ENCODE measurements around the gene PACSIN2.
"Not testable (repeated sequence)": the region's sequence is repeated elsewhere in the genome, so short reads cannot be mapped to it uniquely, and the experiment has no call there.

PACSIN2 gene

GRCh38 chr22:43014869-43015676, at the start of gene PACSIN2:
Gene PACSIN2 (minus strand): TSS chr22:43015149. CDS start chr22:42912080, 103,069 bp downstream.
- DNase-seq (ENCODE audit: low read depth, low spot score), result peak; percentile 99

- no peak for DNase-seq (ENCODE audit: low read depth, low spot score)
Observed at GRCh38 chr22:43060183-43060582, 45.2 kb upstream of the PACSIN2 start.

DNA sequence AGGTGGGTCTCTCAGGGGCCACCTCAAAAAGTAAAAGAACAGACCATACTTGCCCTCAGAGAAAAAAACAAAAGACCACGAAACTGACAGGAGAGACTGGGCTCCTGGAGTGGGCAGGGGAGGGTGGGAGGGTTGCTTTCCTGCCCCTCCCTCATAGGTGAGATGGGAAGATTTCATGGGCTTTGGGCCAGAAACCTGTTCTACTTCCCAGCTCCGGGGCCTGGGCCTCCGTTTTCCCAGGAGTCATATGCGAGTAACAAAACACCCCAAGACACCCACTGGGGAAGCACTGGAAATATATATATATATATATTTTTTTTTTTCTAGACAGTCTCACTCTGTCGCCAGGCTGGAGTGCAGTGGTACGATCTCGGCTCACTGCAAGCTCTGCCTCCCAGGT, 42.7 kb upstream of the PACSIN2 start:
- DNase-seq (ENCODE audit: low read depth, low spot score), result no peak

- no peak for DNase-seq (ENCODE audit: low read depth, low spot score)
Observed at GRCh38 chr22:43053176-43053575, 38.2 kb upstream of the PACSIN2 start.

DNA sequence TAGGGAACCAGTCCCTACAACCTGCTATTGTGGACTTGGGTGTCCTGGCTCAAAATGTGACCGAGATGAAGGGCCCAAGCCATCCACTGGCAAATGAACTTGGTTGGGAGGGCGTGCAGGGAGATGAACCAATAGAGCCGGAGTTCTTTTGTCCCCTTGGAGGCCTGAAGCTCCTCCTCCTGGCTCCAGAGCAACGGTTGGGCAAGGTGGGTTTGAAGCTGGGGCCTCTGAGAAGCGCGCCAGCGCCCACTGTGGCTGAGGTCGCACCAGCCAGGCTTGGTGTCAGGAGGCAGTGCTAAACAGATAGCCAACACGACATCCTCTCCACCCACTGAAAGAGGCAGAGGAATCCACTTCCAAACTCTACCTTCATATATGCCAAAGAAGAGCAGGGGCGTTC, 36.0 kb upstream of the PACSIN2 start:
- DNase-seq (ENCODE audit: low read depth, low spot score), result no peak

DNA sequence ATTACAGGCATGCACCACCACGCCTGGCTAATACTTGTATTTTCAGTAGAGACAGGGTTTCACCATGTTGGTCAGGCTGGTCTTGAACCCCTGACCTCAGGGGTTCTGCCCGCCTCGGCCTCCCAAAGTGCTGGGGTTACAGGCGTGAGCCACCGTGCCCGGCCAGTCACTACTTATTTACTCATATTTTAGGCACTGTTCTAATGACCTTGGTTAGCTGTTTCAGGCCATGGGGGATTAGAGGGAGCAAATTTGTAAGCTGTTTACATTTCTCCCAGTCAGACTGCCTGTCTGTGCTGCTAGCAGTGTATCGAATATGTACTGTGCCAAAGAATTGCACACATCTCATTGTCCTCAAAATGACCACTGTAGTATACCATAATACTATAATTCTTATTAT, 32.7 kb upstream of the PACSIN2 start:
- DNase-seq (ENCODE audit: low read depth, low spot score), result no peak

GRCh38 chr22:43044290-43044712, 29.4 kb upstream of the PACSIN2 start:
- DNase-seq (ENCODE audit: low read depth, low spot score), result no peak

- DNase-seq (ENCODE audit: low read depth, low spot score), result no peak
Observed at GRCh38 chr22:43042101-43042780, 27.3 kb upstream of the PACSIN2 start.

GRCh38 chr22:43039800-43040199, 24.9 kb upstream of the PACSIN2 start:
- DNase-seq (ENCODE audit: low read depth, low spot score), result no peak

DNA sequence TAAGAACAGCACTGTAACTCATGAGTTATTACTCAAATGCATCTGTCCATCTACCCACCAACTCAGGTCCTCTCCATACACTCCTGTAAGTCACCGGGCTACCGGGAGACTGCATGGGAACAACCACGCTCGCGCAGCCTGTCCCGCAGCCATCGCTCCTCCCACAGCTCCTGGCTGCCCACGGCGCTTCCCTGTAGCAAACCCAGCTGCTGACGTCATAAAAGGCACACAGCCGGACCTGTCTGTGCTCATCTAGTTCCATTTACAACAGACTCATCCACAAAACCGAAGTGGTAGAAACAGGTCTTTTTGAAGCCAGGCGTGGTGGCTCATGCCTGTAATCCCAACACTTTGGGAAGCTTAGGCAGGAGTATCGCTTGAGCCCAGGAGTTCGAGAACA, 23.4 kb upstream of the PACSIN2 start:
- no peak for DNase-seq (ENCODE audit: low read depth, low spot score)

DNA sequence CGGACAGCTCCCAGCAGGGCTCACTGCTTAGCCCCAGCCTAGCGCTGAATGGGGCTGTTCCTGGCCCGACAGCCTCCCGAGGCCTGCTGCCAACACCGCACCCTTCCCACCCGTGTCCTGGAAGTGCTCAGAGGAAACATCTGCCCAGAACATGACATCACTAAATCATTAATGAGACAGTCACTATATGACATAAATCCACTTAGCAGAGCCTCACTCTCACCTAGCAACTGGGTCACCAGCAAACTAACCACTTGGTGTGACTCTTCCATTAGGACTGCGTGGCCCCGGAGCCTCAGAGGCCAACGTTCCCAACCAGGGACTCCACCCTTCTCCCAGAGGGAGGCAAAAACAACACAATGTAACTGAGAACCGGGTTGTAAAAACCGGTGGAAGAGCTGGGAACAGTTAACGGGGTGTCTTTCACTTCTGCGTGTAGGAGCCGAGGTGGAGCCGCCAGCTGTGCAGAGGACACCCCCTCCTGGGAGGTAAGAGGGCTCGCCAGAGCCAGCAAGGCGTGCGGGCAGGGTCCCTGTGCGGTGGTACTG, 21.4 kb upstream of the PACSIN2 start:
- DNase-seq (ENCODE audit: low read depth, low spot score), result no peak

GRCh38 chr22:43035250-43035649, 20.3 kb upstream of the PACSIN2 start:
- DNase-seq (ENCODE audit: low read depth, low spot score), result no peak

DNA sequence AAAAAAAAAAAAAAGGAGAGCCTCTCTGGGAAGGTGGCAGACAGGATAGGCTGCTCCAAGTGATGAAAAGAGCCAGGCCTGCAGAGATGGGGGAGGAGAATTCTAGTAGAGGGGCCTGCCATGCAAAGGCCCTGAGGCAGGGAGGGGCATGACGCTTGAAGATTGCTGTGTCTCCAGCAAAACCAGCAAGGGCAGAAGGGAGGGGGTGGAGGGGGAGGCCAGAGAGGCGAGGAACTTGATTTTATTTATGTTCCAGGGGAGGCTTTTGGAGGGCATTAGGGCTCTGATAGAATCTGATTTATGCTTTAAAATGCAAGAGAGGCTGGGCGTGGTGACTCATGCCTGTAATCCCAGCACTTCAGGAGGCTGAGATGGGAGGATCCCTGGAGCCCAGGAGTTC, 16.7 kb upstream of the PACSIN2 start:
- DNase-seq (ENCODE audit: low read depth, low spot score), result no peak

- DNase-seq (ENCODE audit: low read depth, low spot score), result no peak
Observed at GRCh38 chr22:43018615-43019014, 3.7 kb upstream of the PACSIN2 start.

- no peak for DNase-seq (ENCODE audit: low read depth, low spot score)
Observed at GRCh38 chr22:43017525-43018460, 2.8 kb upstream of the PACSIN2 start.

DNA sequence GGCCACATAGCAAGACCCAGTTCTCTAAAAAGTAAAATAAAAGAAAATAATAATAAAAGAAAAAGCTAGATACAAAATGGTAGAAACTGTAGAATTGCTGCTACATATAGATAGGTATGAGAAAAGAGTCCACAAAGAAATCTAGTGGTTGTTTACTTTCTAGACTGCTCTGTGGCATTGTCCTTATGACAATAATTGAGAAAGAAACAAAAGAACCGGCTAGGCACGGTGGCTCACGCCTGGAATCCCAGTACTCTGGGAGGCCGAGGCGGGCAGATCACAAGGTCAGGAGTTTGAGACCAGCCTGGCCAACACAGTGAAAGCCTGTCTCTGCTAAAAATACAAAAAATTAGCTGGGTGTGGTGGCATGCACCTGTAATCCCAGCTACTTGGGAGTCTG, 1.2 kb upstream of the PACSIN2 start:
- DNase-seq (ENCODE audit: low read depth, low spot score), result not testable (repeated sequence)

- DNase-seq (ENCODE audit: low read depth, low spot score), result no peak
Observed at GRCh38 chr22:43015677-43016042, 711 bp upstream of the PACSIN2 start.

DNA sequence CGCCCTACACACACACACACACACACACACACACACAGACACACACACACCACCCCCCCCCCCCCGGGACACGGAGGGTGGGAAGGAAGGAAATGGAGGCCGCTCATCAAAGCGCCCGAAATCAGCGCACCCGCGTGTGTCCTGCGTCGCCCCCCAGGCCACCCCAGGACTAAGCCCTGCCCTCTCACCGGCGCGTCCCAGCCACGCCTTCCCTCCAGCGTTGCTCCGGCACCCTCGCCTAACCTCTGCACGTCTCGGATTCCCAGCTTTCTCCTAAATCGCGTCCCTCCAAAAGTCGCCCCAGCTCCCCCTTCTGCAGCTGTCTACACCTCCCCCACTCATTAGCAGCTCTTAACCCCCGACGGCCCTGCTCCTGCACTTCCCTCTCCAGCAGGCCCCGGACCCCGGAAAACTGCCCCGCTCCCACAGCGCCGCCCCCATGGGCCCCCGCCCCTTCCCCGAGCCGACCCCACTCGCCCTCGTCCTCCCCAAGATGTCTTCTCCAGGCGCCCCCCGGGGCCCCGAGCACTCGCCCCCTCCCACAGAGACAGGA, 557 bp downstream of the PACSIN2 start:
- no peak for DNase-seq (ENCODE audit: low read depth, low spot score)

GRCh38 chr22:43013355-43014315, 1.3 kb downstream of the PACSIN2 start:
- DNase-seq (ENCODE audit: low read depth, low spot score), result no peak

- no peak for DNase-seq (ENCODE audit: low read depth, low spot score)
Observed at GRCh38 chr22:43012390-43012789, 2.6 kb downstream of the PACSIN2 start.
